Erythroblast (primary cell): Measurements from ENCODE around the gene LTK.

ENCODE experiments used
- DNase-seq, 2 experiments: peaks; one replicate each; lab custom pipeline; 2025; lab: John Stamatoyannopoulos, UW
- GATA1 ChIP-seq: IDR thresholded peaks from 2 replicates; pipeline ENCODE4 v1.6.1; 2011; ENCODE audit warnings: low read depth, mild to moderate bottlenecking, control low read depth, low read length, moderate library complexity
- POLR2A ChIP-seq: IDR thresholded peaks from 2 replicates; pipeline ENCODE4 v1.6.1; 2011; ENCODE audit warnings: mild to moderate bottlenecking, low read length

The LTK gene

GRCh38 chr15:41550066-41550775, 36.6 kb upstream of the LTK start:
- DNase-seq = no peak
- TF ChIP-seq GATA1 (no peak), POLR2A (no peak)

- TF ChIP-seq GATA1 (no peak), POLR2A (no peak)
- DNase-seq = peak in 1 of 2 experiments; percentile 17
These were observed 33.5 kb upstream of the LTK start for GRCh38 chr15:41546851-41547786.

- no peak for TF ChIP-seq POLR2A
- no peak for TF ChIP-seq GATA1
- DNase-seq = no peak
These were observed 31.6 kb upstream of the LTK start for GRCh38 chr15:41545218-41545617.

GRCh38 chr15:41544650-41545015, 31.0 kb upstream of the LTK start:
- no peak for DNase-seq
- no peak for TF ChIP-seq GATA1
- TF ChIP-seq POLR2A = no peak

GRCh38 chr15:41543521-41543870, 29.9 kb upstream of the LTK start:
- no peak for DNase-seq
- no peak for TF ChIP-seq GATA1
- TF ChIP-seq POLR2A = no peak

- TF ChIP-seq POLR2A (no peak), GATA1 (no peak)
These were observed 23.2 kb upstream of the LTK start for GRCh38 chr15:41536866-41537265.

GRCh38 chr15:41535544-41535943, 21.9 kb upstream of the LTK start:
- TF ChIP-seq GATA1 (no peak), POLR2A (no peak)

More at GRCh38 chr15:41536866-41537265, 23.2 kb upstream of the LTK start:
- no peak for DNase-seq

GRCh38 chr15:41530363-41530956, 16.8 kb upstream of the LTK start:
- no peak for TF ChIP-seq POLR2A
- TF ChIP-seq GATA1 = no peak
- DNase-seq = no peak

More at GRCh38 chr15:41535544-41535943, 21.9 kb upstream of the LTK start:
- DNase-seq = peak in 1 of 2 experiments; percentile 25

- TF ChIP-seq GATA1 (no peak), POLR2A (no peak)
- DNase-seq = no peak
These were observed 9.5 kb upstream of the LTK start for GRCh38 chr15:41523097-41523496.

- DNase-seq = no peak
- TF ChIP-seq GATA1 (no peak), POLR2A (no peak)
These were observed 8.0 kb upstream of the LTK start for GRCh38 chr15:41521614-41522013.

GRCh38 chr15:41520636-41521035, 7.0 kb upstream of the LTK start:
- TF ChIP-seq GATA1 (no peak), POLR2A (no peak)
- DNase-seq = no peak

- no peak for DNase-seq
- TF ChIP-seq POLR2A (no peak), GATA1 (no peak)
These were observed 4.3 kb upstream of the LTK start for GRCh38 chr15:41517895-41518449.

GRCh38 chr15:41512940-41513505, 604 bp downstream of the LTK start:
- TF ChIP-seq POLR2A (no peak), GATA1 (no peak)
- DNase-seq = peak; percentile 33 to 36
